Activated CD4-positive, alpha-beta memory T cell treated with anti-CD3 and anti-CD28 coated beads, Interleukin-2, amount 10 ng/mL, durations not matched to agents 7 days and 5 days (primary cell): ENCODE measurements around the gene FGFR3. TPM values are rescaled to one million over a fixed set of nuclear protein-coding genes. Genes with fewer than 3 reads are reported as not detected.

ENCODE experiments used
- CTCF ChIA-PET: fragments of 350-600 bp; sonication (Branson Sonifier 250); formaldehyde crosslinking; loops from one replicate; lab custom pipeline; 2021; ENCODE audit warnings: antibody characterized with exemption, inconsistent platforms; lab: Charles Lee
- POLR2A ChIA-PET: fragments of 350-600 bp; sonication (Branson Sonifier 250); formaldehyde crosslinking; loops from one replicate; lab custom pipeline; 2021; ENCODE audit warnings: antibody characterized with exemption; lab: Charles Lee
- DNase-seq: peaks from one replicate; pipeline ENCODE4 v3.0.0-alpha.2; 2020
- H3K27ac Mint-ChIP-seq: one replicate; pipeline ENCODE4 v1.8.0; 2021; ENCODE audit warnings: mild to moderate bottlenecking, mixed read lengths
- H3K27me3 Mint-ChIP-seq: one replicate; pipeline ENCODE4 v1.8.0; 2021; ENCODE audit warnings: mixed read lengths
- H3K36me3 Mint-ChIP-seq: one replicate; pipeline ENCODE4 v1.8.0; 2021; ENCODE audit warnings: low read depth, mixed read lengths
- H3K4me1 Mint-ChIP-seq: one replicate; pipeline ENCODE4 v1.8.0; 2021; ENCODE audit warnings: mixed read lengths
- H3K4me3 Mint-ChIP-seq: one replicate; pipeline ENCODE4 v1.8.0; 2021; ENCODE audit warnings: mild to moderate bottlenecking, mixed read lengths
- H3K9me3 Mint-ChIP-seq: one replicate; pipeline ENCODE4 v1.8.0; 2021; ENCODE audit warnings: mixed read lengths
- total RNA-seq, 2 experiments: library from RNA; stranded (reverse); gene quantifications; one replicate each; pipeline ENCODE4 v1.2.3, GENCODE V29; 2021

Gene FGFR3
- total RNA-seq, 2 experiments from 2014 or later = 0.18 to 0.45 TPM

- H3K27me3 Mint-ChIP-seq = no peaks in the 10 kb centered on the region
- DNase-seq = no peak
- ChIA-PET POLR2A (interaction anchor here (1.1 to 7.1 kb wide), 9 partner anchors 10 to 555 kb away, joined by 3 to 100 read pairs (median 11); partner anchors contain the start of genes NSD2, SLBP, TACC3 and TMEM129), CTCF (interaction anchor here (1.4 to 3.2 kb wide), 2 partner anchors 13 to 42 kb away, joined by 6 to 11 read pairs; no protein-coding TSS in a partner anchor)
- H3K4me1 Mint-ChIP-seq = peaks cover 37% of the 10 kb centered on the region
- H3K9me3 Mint-ChIP-seq = no peaks in the 10 kb centered on the region
- H3K4me3 Mint-ChIP-seq = peak overlapping the region; percentile 79
- peak overlapping the region; percentile 47 for H3K27ac Mint-ChIP-seq
- peaks cover 4% of the 10 kb centered on the region for H3K36me3 Mint-ChIP-seq
Measured at GRCh38 chr4:1856943-1857699, 64.0 kb downstream of the FGFR3 start.

GRCh38 chr4:1857931-1858330 lies 64.8 kb downstream of the FGFR3 start:
- DNase-seq = no peak
- Mint-ChIP-seq H3K9me3 (no peaks in the 10 kb centered on the region), H3K4me1 (peaks cover 35% of the 10 kb centered on the region), H3K27ac (no peak overlapping the region), H3K4me3 (no peak overlapping the region), H3K27me3 (no peaks in the 10 kb centered on the region), H3K36me3 (peaks cover 4% of the 10 kb centered on the region)
- POLR2A ChIA-PET = interaction anchor here (2.6 to 7.1 kb wide), 4 partner anchors 9 to 136 kb away, joined by 14 to 100 read pairs (median 26); partner anchors contain the start of genes NSD2, TACC3 and TMEM129
- CTCF ChIA-PET = interaction anchor here (1.4 to 3.2 kb wide), 2 partner anchors 12 to 41 kb away, joined by 6 to 11 read pairs; no protein-coding TSS in a partner anchor

Other genes starting within 250 kb of the FGFR3 start
- under 1 TPM; 0.65 to 0.91 TPM for gene FAM53A, start 109.0 kb upstream of the FGFR3 start, total RNA-seq
- 100 to 1,000 TPM; 105 to 107 TPM for gene SLBP, start 81.0 kb upstream of the FGFR3 start, total RNA-seq
- 10 to 100 TPM; 20.4 to 22.3 TPM for gene TMEM129, start 72.0 kb upstream of the FGFR3 start, total RNA-seq
- gene TACC3, start 71.8 kb upstream of the FGFR3 start, total RNA-seq = 100 to 1,000 TPM; 213 TPM
- gene LETM1, start 62.9 kb downstream of the FGFR3 start, total RNA-seq = 10 to 100 TPM; 36.6 to 39.3 TPM
- 100 to 1,000 TPM; 235 to 248 TPM for gene NSD2, start 78.1 kb downstream of the FGFR3 start, total RNA-seq
- 10 to 100 TPM; 34.2 to 36.0 TPM for gene NELFA, start 215.7 kb downstream of the FGFR3 start, total RNA-seq